Esophagus muscularis mucosa (tissue), 3 donors: Measurements from ENCODE around the gene KIF16B.

Experiments used
- POLR2A ChIP-seq: fragments of 450-650 bp; IDR thresholded peaks from one replicate; pipeline ENCODE4 v1.6.1; 2017; ENCODE audit warnings: antibody characterized with exemption, moderate library complexity, mild to moderate bottlenecking, low read depth
- TF ChIP-seq, protein P1 (sequence below), 3 experiments: fragments of 200-600 bp in 2 of 3; fragments of 450-650 bp in 1 of 3; sonication (generic) in 2 of 3; IDR thresholded peaks; one replicate each; pipeline ENCODE4 v1.5.1; 2017 to 2019; ENCODE audit warnings: antibody characterized with exemption in 3 of 3, mild to moderate bottlenecking in 2 of 3, moderate library complexity in 1 of 3

DNA sequence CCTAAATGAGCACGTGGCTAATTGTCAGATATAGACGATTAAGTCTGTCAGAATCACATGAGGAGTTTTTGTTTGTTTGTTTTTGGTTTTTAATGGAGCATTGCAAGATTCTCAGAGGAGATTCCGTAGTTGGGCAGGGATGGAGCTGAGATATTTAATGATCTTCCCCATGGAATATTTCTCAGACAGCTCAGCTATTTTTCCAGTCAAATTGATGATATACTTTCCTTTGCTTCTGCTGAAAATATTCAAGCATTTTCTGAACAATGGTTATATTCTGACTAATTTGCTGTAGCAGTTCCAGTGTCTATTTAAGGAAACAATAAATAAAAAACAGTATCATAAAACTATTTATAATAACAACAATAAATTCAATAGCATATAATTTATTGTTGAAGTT, 348.4 kb downstream of the KIF16B start:
- TF ChIP-seq, protein P1, sequence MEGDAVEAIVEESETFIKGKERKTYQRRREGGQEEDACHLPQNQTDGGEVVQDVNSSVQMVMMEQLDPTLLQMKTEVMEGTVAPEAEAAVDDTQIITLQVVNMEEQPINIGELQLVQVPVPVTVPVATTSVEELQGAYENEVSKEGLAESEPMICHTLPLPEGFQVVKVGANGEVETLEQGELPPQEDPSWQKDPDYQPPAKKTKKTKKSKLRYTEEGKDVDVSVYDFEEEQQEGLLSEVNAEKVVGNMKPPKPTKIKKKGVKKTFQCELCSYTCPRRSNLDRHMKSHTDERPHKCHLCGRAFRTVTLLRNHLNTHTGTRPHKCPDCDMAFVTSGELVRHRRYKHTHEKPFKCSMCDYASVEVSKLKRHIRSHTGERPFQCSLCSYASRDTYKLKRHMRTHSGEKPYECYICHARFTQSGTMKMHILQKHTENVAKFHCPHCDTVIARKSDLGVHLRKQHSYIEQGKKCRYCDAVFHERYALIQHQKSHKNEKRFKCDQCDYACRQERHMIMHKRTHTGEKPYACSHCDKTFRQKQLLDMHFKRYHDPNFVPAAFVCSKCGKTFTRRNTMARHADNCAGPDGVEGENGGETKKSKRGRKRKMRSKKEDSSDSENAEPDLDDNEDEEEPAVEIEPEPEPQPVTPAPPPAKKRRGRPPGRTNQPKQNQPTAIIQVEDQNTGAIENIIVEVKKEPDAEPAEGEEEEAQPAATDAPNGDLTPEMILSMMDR (IDR thresholded peaks at IDR 0.05), result no peak
- no peak for TF ChIP-seq POLR2A
